Cardiac septum (tissue), 1 donor: Measurements from ENCODE around the gene STRIP2. TPM values are rescaled to one million over a fixed set of nuclear protein-coding genes. Genes with fewer than 3 reads are reported as not detected.
"Not testable (repeated sequence)": the region's sequence is repeated elsewhere in the genome, so short reads cannot be mapped to it uniquely, and the experiment has no call there.

Source experiments
- DNase-seq: peaks from one replicate; pipeline ENCODE4 v3.0.0-alpha.2; 2020; ENCODE audit warnings: low spot score
- intact Hi-C: fragments of 100-400 bp; cut with DNase I; formaldehyde crosslinking; loops from one replicate; pipeline ENCODE4 v1.14.0; 2022
- total RNA-seq: library from RNA; stranded (reverse); fragmentation: NEBNext Ultra II Directional; extraction: Animal tissue kit (Norgen Biotek cat#: 25700); gene quantifications from one replicate; pipeline ENCODE4 v1.2.1, GENCODE V29; 2021
- donor health status: DM: no; HTN: no; CAD: no.

The STRIP2 gene
- total RNA-seq, 1 donor from 2014 or later: 20.4 TPM

- intact Hi-C loops: no loop called here
- DNase-seq: no peak
Observed at GRCh38 chr7:129480674-129481363, 46.6 kb downstream of the STRIP2 start.

DNA sequence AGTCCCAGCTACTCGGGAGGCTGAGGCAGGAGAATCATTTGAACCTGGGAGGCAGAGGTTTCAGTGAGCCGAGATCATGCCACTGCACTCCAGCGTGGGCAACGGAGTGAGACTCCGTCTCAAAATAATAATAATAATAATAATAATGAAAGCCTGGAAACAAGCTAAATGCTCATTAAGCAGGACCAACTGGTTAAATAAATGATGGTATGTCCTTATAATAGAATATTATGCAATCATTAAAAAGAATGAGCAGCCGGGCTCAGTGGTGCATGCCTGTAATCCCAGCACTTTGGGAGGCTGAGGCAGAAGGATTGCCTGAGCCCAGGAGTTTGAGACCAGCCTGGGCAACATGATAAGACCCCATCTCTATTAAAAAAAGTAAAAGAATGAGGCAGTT lies 47.1 kb downstream of the STRIP2 start:
- DNase-seq, intact Hi-C loops: not testable (repeated sequence)

GRCh38 chr7:129482781-129483180 lies 48.5 kb downstream of the STRIP2 start:
- no peak for DNase-seq
- intact Hi-C loops: no loop called here

- intact Hi-C loops: no loop called here
- DNase-seq: no peak
Observed at GRCh38 chr7:129489491-129489890, 55.3 kb downstream of the STRIP2 start.

GRCh38 chr7:129492391-129492790 lies 58.2 kb downstream of the STRIP2 start:
- DNase-seq: no peak
- intact Hi-C loops: no loop called here

DNA sequence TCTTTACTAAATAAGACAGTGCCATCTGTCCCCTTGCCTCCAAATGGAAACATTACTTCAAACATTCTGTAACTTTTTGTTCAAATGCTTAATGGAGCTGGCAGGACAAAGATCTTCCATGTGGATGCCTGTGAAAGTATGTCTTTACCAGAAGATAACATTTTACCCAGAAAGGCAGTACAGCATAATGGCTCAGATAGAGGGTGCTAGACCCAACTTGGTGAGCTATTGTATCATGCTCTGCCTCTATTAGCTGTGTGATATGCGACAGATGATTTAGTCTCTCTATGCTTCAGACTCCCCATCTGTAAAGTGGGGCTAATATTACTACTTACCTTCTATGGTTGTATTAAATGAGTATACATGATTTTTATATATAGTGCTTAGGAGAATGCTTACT lies 59.3 kb downstream of the STRIP2 start:
- intact Hi-C loops: no loop called here
- DNase-seq: no peak

GRCh38 chr7:129494041-129494440 lies 59.8 kb downstream of the STRIP2 start:
- no peak for DNase-seq
- intact Hi-C loops: no loop called here

DNA sequence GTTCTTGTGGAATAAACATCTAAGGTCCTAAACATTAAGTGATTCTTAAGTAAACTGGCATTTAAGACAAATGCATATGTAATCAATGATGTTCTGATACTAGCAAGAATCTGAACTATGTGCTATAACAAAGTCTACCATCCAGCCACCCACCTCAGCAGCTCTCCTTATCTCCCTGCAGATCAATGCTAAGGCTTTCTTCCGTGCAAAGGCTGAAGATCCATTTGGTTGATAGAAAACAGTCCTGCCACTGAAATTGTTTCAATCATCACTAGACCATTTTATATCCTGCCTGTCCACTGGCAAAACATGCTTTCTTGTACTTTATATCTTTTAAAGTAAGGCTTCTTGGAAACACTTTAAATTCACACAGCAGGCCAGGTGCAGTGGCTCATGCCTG lies 61.8 kb downstream of the STRIP2 start:
- intact Hi-C loops: no loop called here
- no peak for DNase-seq

DNA sequence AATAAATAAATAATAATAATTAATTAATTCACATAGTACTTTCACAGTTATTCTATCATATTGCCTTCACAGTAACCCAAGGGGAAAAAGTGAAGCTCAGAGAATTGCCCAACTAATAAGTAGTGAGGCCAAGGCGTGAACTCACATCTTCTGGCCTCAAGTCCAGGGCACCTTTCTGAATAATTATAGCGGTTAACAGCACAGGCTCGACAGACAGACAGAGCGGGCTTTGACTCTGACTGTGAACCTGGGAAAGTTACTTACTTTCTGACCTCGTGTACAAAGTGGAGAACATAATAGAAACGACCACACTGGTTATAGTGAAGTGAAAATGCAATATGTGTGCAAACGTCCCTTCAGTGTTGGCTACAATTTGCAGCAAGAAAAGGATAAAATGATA lies 62.4 kb downstream of the STRIP2 start:
- no peak for DNase-seq
- intact Hi-C loops: no loop called here

- intact Hi-C loops: no loop called here
- DNase-seq: no peak
Observed at GRCh38 chr7:129497156-129497555, 62.9 kb downstream of the STRIP2 start.

DNA sequence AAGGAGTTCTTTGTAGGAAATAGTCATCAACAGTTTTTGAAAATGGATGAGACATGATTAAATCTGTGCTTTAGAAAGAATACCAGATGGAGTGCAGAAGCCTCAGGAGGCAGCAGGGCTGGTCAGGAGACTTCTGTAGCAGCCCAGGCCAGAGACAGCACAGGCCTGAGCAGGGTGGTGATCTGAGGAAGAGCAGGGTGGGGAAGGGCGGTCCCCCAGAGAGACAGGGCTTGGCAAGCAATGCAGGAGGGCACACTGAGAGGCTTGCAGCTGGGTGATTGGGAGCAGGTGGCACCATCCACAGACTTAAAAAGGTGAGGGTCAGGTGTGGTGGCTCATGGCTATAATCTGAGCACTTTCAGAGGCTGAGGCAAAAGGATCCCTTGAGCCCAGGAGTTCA lies 63.8 kb downstream of the STRIP2 start:
- no peak for DNase-seq
- intact Hi-C loops: no loop called here

GRCh38 chr7:129499999-129500398 lies 65.8 kb downstream of the STRIP2 start:
- intact Hi-C loops: loop anchor here (10.0 kb wide), 2 partner anchors 145 to 515 kb away; no protein-coding TSS in a partner anchor
- DNase-seq: no peak

- DNase-seq: no peak
- intact Hi-C loops: loop anchor here (10.0 kb wide), 2 partner anchors 143 to 513 kb away; no protein-coding TSS in a partner anchor
Observed at GRCh38 chr7:129501760-129502707, 67.8 kb downstream of the STRIP2 start, which contains the start of gene SMKR1. SMKR1 (plus strand) TSS chr7:129502531; CDS start chr7:129502825, 294 bp downstream.

GRCh38 chr7:129502708-129503685 lies 68.8 kb downstream of the STRIP2 start:
- no peak for DNase-seq
- intact Hi-C loops: loop anchor here (10.0 kb wide), 2 partner anchors 142 to 512 kb away; no protein-coding TSS in a partner anchor

DNA sequence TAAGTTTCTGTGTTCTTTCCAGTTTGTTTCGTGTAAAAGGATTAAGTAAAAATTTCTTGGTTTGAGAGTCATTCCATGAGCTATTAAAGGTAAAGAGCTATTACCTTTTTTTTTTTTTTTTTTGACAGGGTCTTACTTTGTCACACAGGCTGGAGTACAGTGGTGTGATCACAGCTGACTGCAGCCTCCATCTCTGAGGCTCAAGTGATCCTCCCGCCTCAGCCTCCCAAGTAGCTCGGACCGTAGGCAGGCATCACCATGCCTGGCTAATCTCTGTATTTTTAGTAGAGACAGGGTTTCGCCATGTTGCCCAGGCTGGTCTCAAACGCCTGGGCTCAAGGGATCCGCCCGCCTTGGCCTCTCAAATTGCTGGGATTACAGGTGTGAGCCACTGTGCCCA lies 69.5 kb downstream of the STRIP2 start:
- intact Hi-C loops: loop anchor here (10.0 kb wide), 2 partner anchors 141 to 511 kb away; no protein-coding TSS in a partner anchor
- DNase-seq: peak; percentile 4

DNA sequence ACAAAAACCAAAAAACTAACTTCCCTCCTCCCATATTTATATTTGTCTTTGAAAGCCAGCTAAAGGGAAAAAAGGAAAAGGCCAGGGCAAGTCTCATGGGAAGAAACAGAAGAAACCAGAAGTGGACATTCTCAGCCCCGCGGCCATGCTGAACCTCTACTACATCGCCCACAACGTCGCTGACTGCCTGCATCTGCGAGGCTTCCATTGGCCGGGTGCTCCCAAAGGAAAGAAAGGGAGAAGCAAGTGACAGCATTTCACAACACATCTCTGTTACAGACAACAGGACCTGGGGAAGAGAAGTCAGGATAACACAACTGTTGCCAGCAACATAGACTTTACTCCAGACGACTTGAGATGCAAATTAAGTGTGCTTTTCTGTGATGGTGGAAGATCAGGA lies 78.0 kb downstream of the STRIP2 start:
- peak; percentile 36 for DNase-seq
- intact Hi-C loops: no loop called here

GRCh38 chr7:129513546-129513945 lies 79.3 kb downstream of the STRIP2 start:
- intact Hi-C loops: no loop called here

DNA sequence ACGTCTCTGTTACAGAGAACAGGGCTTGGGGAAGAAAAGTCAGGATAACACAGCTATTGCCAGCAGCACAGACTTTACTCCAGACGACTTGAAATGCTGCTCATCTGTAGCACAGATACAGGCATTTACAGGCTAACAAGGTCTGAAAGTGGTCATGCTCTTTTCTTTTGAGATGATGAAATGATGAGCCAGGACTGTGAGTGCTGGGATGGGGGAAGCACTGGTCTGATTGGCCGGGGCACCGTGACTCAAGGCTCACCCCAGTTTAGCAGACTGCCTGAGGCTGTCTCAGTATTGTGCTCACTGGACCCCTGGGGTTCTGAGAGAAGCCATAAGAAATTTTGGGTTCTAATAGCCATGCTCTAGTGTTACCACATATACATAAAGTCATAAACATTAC lies 80.5 kb downstream of the STRIP2 start:
- DNase-seq: no peak
- intact Hi-C loops: no loop called here

More at GRCh38 chr7:129513546-129513945, 79.3 kb downstream of the STRIP2 start:
- DNase-seq: peak; percentile 70

GRCh38 chr7:129515381-129515780 lies 81.1 kb downstream of the STRIP2 start:
- intact Hi-C loops: no loop called here
- DNase-seq: no peak
